Raji (cell line): ENCODE measurements around the gene MTA3.

Experiments used
- POLR2A ChIP-seq: IDR thresholded peaks from 2 replicates; pipeline ENCODE4 v1.6.1; 2011; ENCODE audit warnings: low read depth, low read length, control low read depth; ENCODE audit not compliant: insufficient read depth

MTA3 gene

GRCh38 chr2:42639340-42640077 lies 71.1 kb downstream of the MTA3 start:
- TF ChIP-seq POLR2A, result no peak

GRCh38 chr2:42640261-42640660 lies 71.8 kb downstream of the MTA3 start:
- no peak for TF ChIP-seq POLR2A

GRCh38 chr2:42645551-42645950 lies 77.1 kb downstream of the MTA3 start:
- TF ChIP-seq POLR2A, result no peak

GRCh38 chr2:42648796-42649195 lies 80.4 kb downstream of the MTA3 start:
- TF ChIP-seq POLR2A, result no peak

GRCh38 chr2:42651057-42651456 lies 82.6 kb downstream of the MTA3 start:
- no peak for TF ChIP-seq POLR2A

GRCh38 chr2:42652086-42652485 lies 83.7 kb downstream of the MTA3 start:
- TF ChIP-seq POLR2A, result no peak

- no peak for TF ChIP-seq POLR2A
Observed at GRCh38 chr2:42653039-42653438, 84.6 kb downstream of the MTA3 start.

- TF ChIP-seq POLR2A, result no peak
Observed at GRCh38 chr2:42653908-42654445, 85.5 kb downstream of the MTA3 start.

- no peak for TF ChIP-seq POLR2A
Observed at GRCh38 chr2:42658306-42658705, 89.9 kb downstream of the MTA3 start.

GRCh38 chr2:42659609-42660008 lies 91.2 kb downstream of the MTA3 start:
- TF ChIP-seq POLR2A, result no peak

- no peak for TF ChIP-seq POLR2A
Observed at GRCh38 chr2:42663106-42663780, 94.8 kb downstream of the MTA3 start.

GRCh38 chr2:42663828-42664227 lies 95.4 kb downstream of the MTA3 start:
- no peak for TF ChIP-seq POLR2A

GRCh38 chr2:42673989-42674579 lies 105.7 kb downstream of the MTA3 start:
- TF ChIP-seq POLR2A, result no peak

GRCh38 chr2:42675815-42676214 lies 107.4 kb downstream of the MTA3 start:
- no peak for TF ChIP-seq POLR2A

- TF ChIP-seq POLR2A, result no peak
Observed at GRCh38 chr2:42685303-42685702, 116.9 kb downstream of the MTA3 start.
